Osteoblast (primary cell): Measurements from ENCODE around the gene GNAL. TPM values are rescaled to one million over a fixed set of nuclear protein-coding genes. Genes with fewer than 3 reads are reported as not detected.

Experiments
- DNase-seq: peaks from one replicate; pipeline ENCODE4 v3.0.0; 2011; ENCODE audit warnings: low spot score, mixed read lengths; ENCODE audit not compliant: insufficient read length; ENCODE audit errors: missing footprints
- H2AFZ ChIP-seq: 2 replicates; pipeline ENCODE4 v1.6.0; 2011; ENCODE audit warnings: mild to moderate bottlenecking, low read length
- H3K27ac ChIP-seq: 2 replicates; pipeline ENCODE4 v1.5.1; 2011; ENCODE audit warnings: mild to moderate bottlenecking, low read depth, low read length, moderate library complexity
- H3K27me3 ChIP-seq: 2 replicates; pipeline ENCODE4 v1.6.0; 2012; ENCODE audit warnings: mild to moderate bottlenecking, control low read depth, inconsistent platforms, low read length, moderate library complexity; ENCODE audit not compliant: insufficient read depth
- H3K36me3 ChIP-seq: 2 replicates; pipeline ENCODE4 v1.5.1; 2011; ENCODE audit warnings: mild to moderate bottlenecking, low read length, control low read depth, moderate library complexity; ENCODE audit not compliant: insufficient read depth
- H3K4me1 ChIP-seq: 2 replicates; pipeline ENCODE4 v1.5.1; 2011; ENCODE audit warnings: mild to moderate bottlenecking, low read length, control low read depth, moderate library complexity; ENCODE audit not compliant: insufficient read depth
- H3K4me2 ChIP-seq: 2 replicates; pipeline ENCODE4 v1.6.0; 2011; ENCODE audit warnings: mild to moderate bottlenecking, low read length; ENCODE audit not compliant: insufficient read depth
- H3K4me3 ChIP-seq: fragments of 200-600 bp; sonication (generic); 3 replicates; pipeline ENCODE4 v1.5.1; 2012; ENCODE audit warnings: mild to moderate bottlenecking, low read length, inconsistent platforms; ENCODE audit not compliant: insufficient read depth
- H3K79me2 ChIP-seq: 2 replicates; pipeline ENCODE4 v1.6.0; 2012; ENCODE audit warnings: mild to moderate bottlenecking, low read length, control low read depth, inconsistent platforms; ENCODE audit not compliant: insufficient read depth
- H3K9me3 ChIP-seq: 2 replicates; pipeline ENCODE4 v1.5.1; 2011; ENCODE audit warnings: low read depth, low read length, control low read depth
- H4K20me1 ChIP-seq: 2 replicates; pipeline ENCODE4 v1.6.0; 2012; ENCODE audit warnings: mild to moderate bottlenecking, low read length, control low read depth; ENCODE audit not compliant: insufficient read depth
- CTCF ChIP-seq: IDR thresholded peaks from 2 replicates; pipeline ENCODE4 v1.5.1; 2011; ENCODE audit warnings: mild to moderate bottlenecking, low read depth, low read length, moderate library complexity; ENCODE audit errors: extremely low read depth
- total RNA-seq: library from RNA; depleted of rRNA; stranded (reverse); fragments of >200 nt; gene quantifications from 2 replicates; pipeline ENCODE4 v1.2.3, GENCODE V29; 2012

The GNAL gene
- total RNA-seq, 1 donor = 0.72 TPM

GRCh38 chr18:11857177-11857887, 168.3 kb downstream of the GNAL start:
- TF ChIP-seq CTCF = no peak
- no peaks in the 10 kb centered on the region for H3K27me3 ChIP-seq
- no peaks in the 10 kb centered on the region for H4K20me1 ChIP-seq
- H3K4me3 ChIP-seq = peak overlapping the region; percentile 26
- peak overlapping the region; percentile 77 for H3K4me2 ChIP-seq
- peak; percentile 95 for DNase-seq
- H3K4me1 ChIP-seq = peaks cover 48% of the 10 kb centered on the region
- H3K9me3 ChIP-seq = no peaks in the 10 kb centered on the region
- no peaks in the 10 kb centered on the region for H3K36me3 ChIP-seq
- H2AFZ ChIP-seq = no peak overlapping the region
- peak overlapping the region; percentile 99 for H3K27ac ChIP-seq
- peaks cover 23% of the 10 kb centered on the region for H3K79me2 ChIP-seq

DNA sequence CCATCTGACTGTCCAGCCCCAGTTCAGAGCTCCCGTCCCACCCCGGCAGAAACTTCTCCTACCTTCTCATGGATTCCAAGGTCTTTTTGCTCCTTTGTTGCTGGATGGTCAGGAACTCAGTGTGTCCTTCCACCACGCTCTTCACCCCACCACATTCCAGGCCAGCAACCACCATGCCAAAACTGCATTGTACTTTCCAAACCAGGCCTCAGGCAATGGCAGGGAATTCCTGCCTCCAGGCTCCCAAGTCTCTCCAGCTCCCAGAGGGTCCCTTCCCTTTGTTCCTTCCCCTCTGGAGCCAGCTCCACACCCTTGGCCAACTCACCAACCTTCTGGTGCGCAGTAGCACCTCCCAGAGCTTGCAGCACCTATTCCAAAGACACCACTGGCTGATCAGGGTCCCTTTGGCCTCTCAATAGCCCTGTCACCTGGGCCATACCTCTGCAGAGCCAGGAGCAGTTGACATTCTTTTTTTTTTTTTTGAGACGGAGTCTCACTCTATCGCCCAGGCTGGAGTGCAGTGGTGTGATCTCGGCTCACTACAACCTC, 170.3 kb downstream of the GNAL start:
- no peak for DNase-seq
- Histone ChIP-seq H3K4me2 (no peak overlapping the region), H3K27ac (peak overlapping the region; percentile 99), H3K79me2 (peaks cover 5% of the 10 kb centered on the region), H3K4me3 (no peak overlapping the region), H3K4me1 (peaks cover 41% of the 10 kb centered on the region), H3K36me3 (no peaks in the 10 kb centered on the region), H3K9me3 (no peaks in the 10 kb centered on the region), H4K20me1 (no peaks in the 10 kb centered on the region), H2AFZ (no peak overlapping the region), H3K27me3 (no peaks in the 10 kb centered on the region)
- no peak for TF ChIP-seq CTCF

GRCh38 chr18:11859903-11860407, 170.9 kb downstream of the GNAL start:
- no peaks in the 10 kb centered on the region for H3K9me3 ChIP-seq
- H3K79me2 ChIP-seq = no peaks in the 10 kb centered on the region
- H2AFZ ChIP-seq = peak overlapping the region; percentile 5
- H3K4me2 ChIP-seq = no peak overlapping the region
- peaks cover 41% of the 10 kb centered on the region for H3K4me1 ChIP-seq
- DNase-seq = no peak
- H3K4me3 ChIP-seq = no peak overlapping the region
- H3K27ac ChIP-seq = peak overlapping the region; percentile 99
- peak; percentile 41 for TF ChIP-seq CTCF
- H3K36me3 ChIP-seq = no peaks in the 10 kb centered on the region
- H3K27me3 ChIP-seq = no peaks in the 10 kb centered on the region
- no peaks in the 10 kb centered on the region for H4K20me1 ChIP-seq
